GM23338 (cell line): ENCODE measurements around the gene TELO2. TPM values are rescaled to one million over a fixed set of nuclear protein-coding genes. Genes with fewer than 3 reads are reported as not detected.

ENCODE experiments used
- ATAC-seq: fragments of 200-7000 bp; cut with Tn5 transposase; 3 replicates; pipeline ENCODE4 v1.9.1; 2020
- DNase-seq: peaks from one replicate; pipeline ENCODE4 v3.0.0-alpha.2; 2015; ENCODE audit warnings: low spot score
- H2AFZ ChIP-seq: fragments of 200-600 bp; sonication (generic); 2 replicates; pipeline ENCODE4 v1.8.0; 2016; ENCODE audit warnings: antibody characterized with exemption, mild to moderate bottlenecking, moderate library complexity
- H3F3A ChIP-seq: fragments of 200-600 bp; sonication (generic); replicated peaks from 2 replicates; pipeline ENCODE4 v1.8.0; 2017; ENCODE audit warnings: antibody characterized with exemption, mixed run types, low read depth
- H3K27ac ChIP-seq: fragments of 200-600 bp; sonication (generic); 2 replicates; pipeline ENCODE4 v1.6.1; 2016; ENCODE audit warnings: low read depth
- H3K27me3 ChIP-seq: fragments of 200-600 bp; sonication (generic); 2 replicates; pipeline ENCODE4 v1.8.0; 2016; ENCODE audit warnings: mild to moderate bottlenecking, mixed run types, moderate library complexity; ENCODE audit not compliant: insufficient read depth
- H3K36me3 ChIP-seq: fragments of 200-600 bp; sonication (generic); 2 replicates; pipeline ENCODE4 v1.8.0; 2016; ENCODE audit warnings: mild to moderate bottlenecking; ENCODE audit not compliant: insufficient read depth
- H3K4me1 ChIP-seq: fragments of 200-600 bp; sonication (generic); 2 replicates; pipeline ENCODE4 v1.8.0; 2016; ENCODE audit warnings: mild to moderate bottlenecking, moderate library complexity; ENCODE audit not compliant: insufficient read depth
- H3K4me2 ChIP-seq: fragments of 200-600 bp; sonication (generic); 2 replicates; pipeline ENCODE4 v1.7.1; 2017; ENCODE audit warnings: mixed run types
- H3K4me3 ChIP-seq: fragments of 200-600 bp; sonication (generic); 2 replicates; pipeline ENCODE4 v1.6.1; 2016; ENCODE audit warnings: mixed run types
- H3K79me2 ChIP-seq: fragments of 200-600 bp; sonication (generic); replicated peaks from 2 replicates; pipeline ENCODE4 v1.8.0; 2017; ENCODE audit warnings: mild to moderate bottlenecking; ENCODE audit not compliant: insufficient read depth
- H3K9me2 ChIP-seq: fragments of 200-600 bp; sonication (generic); 2 replicates; pipeline ENCODE4 v1.8.0; 2017; ENCODE audit not compliant: insufficient read depth
- H4K20me1 ChIP-seq: fragments of 200-600 bp; sonication (generic); replicated peaks from 2 replicates; pipeline ENCODE4 v1.8.0; 2017; ENCODE audit warnings: mild to moderate bottlenecking; ENCODE audit not compliant: insufficient read depth
- H3K27ac Mint-ChIP-seq: 2 replicates; pipeline ENCODE4 v1.8.0; 2020; ENCODE audit warnings: inconsistent platforms, mild to moderate bottlenecking, moderate library complexity, mixed read lengths
- H3K27me3 Mint-ChIP-seq: 3 replicates; pipeline ENCODE4 v1.8.0; 2022; ENCODE audit warnings: low read depth, mild to moderate bottlenecking, moderate library complexity, mixed read lengths, inconsistent platforms; ENCODE audit not compliant: insufficient read depth, poor library complexity
- H3K36me3 Mint-ChIP-seq: 3 replicates; pipeline ENCODE4 v1.8.0; 2021; ENCODE audit warnings: low read depth, mild to moderate bottlenecking, inconsistent platforms, moderate library complexity, mixed read lengths
- H3K4me1 Mint-ChIP-seq: 3 replicates; pipeline ENCODE4 v1.8.0; 2020; ENCODE audit warnings: mild to moderate bottlenecking, inconsistent platforms, mixed read lengths
- H3K4me3 Mint-ChIP-seq: 3 replicates; pipeline ENCODE4 v1.8.0; 2021; ENCODE audit warnings: moderate library complexity, mild to moderate bottlenecking, inconsistent platforms, mixed read lengths
- H3K9me3 Mint-ChIP-seq: 3 replicates; pipeline ENCODE4 v1.8.0; 2020; ENCODE audit warnings: moderate library complexity, mild to moderate bottlenecking, inconsistent platforms, mixed read lengths
- CREB1 ChIP-seq: fragments of 250-450 bp; sonication (Bioruptor Pico); IDR thresholded peaks from 2 replicates; pipeline ENCODE4 v1.5.0; 2020; ENCODE audit warnings: low read depth, mild to moderate bottlenecking, moderate library complexity
- CTCF ChIP-seq, 2 experiments: fragments of 200-600 bp in 1 of 2; sonication (generic) in 1 of 2; conservative IDR thresholded peaks; 2 replicates each; pipeline versions ENCODE4 v1.5.1 to v1.6.1; 2016 to 2017; ENCODE audit warnings: antibody characterized with exemption in 2 of 2, low read depth in 2 of 2, mild to moderate bottlenecking in 2 of 2, moderate library complexity in 1 of 2
- ETS1 ChIP-seq: IDR thresholded peaks from 2 replicates; pipeline ENCODE4 v1.6.1; 2016; ENCODE audit warnings: antibody characterized with exemption
- EZH2 ChIP-seq: fragments of 200-600 bp; sonication (generic); IDR thresholded peaks from one replicate; pipeline ENCODE4 v1.8.0; 2017; ENCODE audit warnings: antibody characterized with exemption, mild to moderate bottlenecking, low read depth; ENCODE audit not compliant: unreplicated experiment
- EZH2phosphoT487 ChIP-seq: fragments of 200-600 bp; sonication (generic); IDR thresholded peaks from one replicate; pipeline ENCODE4 v1.8.1; 2018; ENCODE audit warnings: antibody characterized with exemption; ENCODE audit not compliant: unreplicated experiment
- JUNB ChIP-seq: IDR thresholded peaks from one replicate; pipeline ENCODE4 v1.6.1; 2016; ENCODE audit warnings: antibody characterized with exemption; ENCODE audit not compliant: unreplicated experiment
- NANOG ChIP-seq: IDR thresholded peaks from 2 replicates; pipeline ENCODE4 v1.6.1; 2016; ENCODE audit warnings: antibody characterized with exemption, borderline replicate concordance
- POLR2AphosphoS5 ChIP-seq: IDR thresholded peaks from 2 replicates; pipeline ENCODE4 v1.6.1; 2016; ENCODE audit warnings: antibody characterized with exemption, low read depth
- STAT1 ChIP-seq: IDR thresholded peaks from one replicate; pipeline ENCODE4 v1.6.1; 2016; ENCODE audit warnings: antibody characterized with exemption; ENCODE audit not compliant: unreplicated experiment
- ZNF114 ChIP-seq: fragments of 250-450 bp; sonication (Bioruptor Pico); IDR thresholded peaks from 2 replicates; pipeline ENCODE4 v1.5.0; 2020; ENCODE audit warnings: mild to moderate bottlenecking, moderate library complexity
- ZNF331 ChIP-seq: fragments of 250-450 bp; sonication (Bioruptor Pico); IDR thresholded peaks from 2 replicates; pipeline ENCODE4 v1.5.0; 2020; ENCODE audit warnings: low read depth, mild to moderate bottlenecking, moderate library complexity
- polyA plus RNA-seq: library from polyadenylated mRNA; unstranded; fragments of >200 nt; fragmentation: Nextera tagmentation; extraction: Ambion mirVana; gene quantifications from 2 replicates; pipeline ENCODE4 v1.2.1, GENCODE V29; 2016
- total RNA-seq: library from RNA; depleted of rRNA; stranded (reverse); fragments of >200 nt; shearing (Covaris generic); gene quantifications from 2 replicates; pipeline ENCODE4 v1.2.3, GENCODE V29; 2014

Gene TELO2
- total and polyA plus RNA-seq, 2 experiments from 2014 or later, result 45.4 to 76.0 TPM

- peaks cover 64% of the 10 kb centered on the region for H3K79me2 ChIP-seq
- H3K27me3 ChIP-seq, result no peaks in the 10 kb centered on the region
- no peaks in the 10 kb centered on the region for H3F3A ChIP-seq
- no peak overlapping the region for H3K4me3 ChIP-seq
- H4K20me1 ChIP-seq, result peaks cover 26% of the 10 kb centered on the region
- peaks cover 3% of the 10 kb centered on the region for H3K36me3 Mint-ChIP-seq
- no peak overlapping the region for H3K4me2 ChIP-seq
- peaks cover 12% of the 10 kb centered on the region for H3K27me3 Mint-ChIP-seq
- peaks cover 19% of the 10 kb centered on the region; the same call in 2 of the 3 replicates for H3K9me3 Mint-ChIP-seq
- no peak for TF ChIP-seq ETS1
- TF ChIP-seq EZH2, result no peak
- no peak for TF ChIP-seq CTCF (conservative IDR thresholded peaks at IDR 0.05; ENCODE audit: low read depth in 2 of 2)
- TF ChIP-seq POLR2AphosphoS5, result no peak
- TF ChIP-seq JUNB, result no peak
- no peak for DNase-seq
- peak overlapping the region; percentile 4; the same call in 1 of the 2 replicates for H3K27ac Mint-ChIP-seq
- peak overlapping the region; percentile 47 for H3K4me3 Mint-ChIP-seq
- H3K36me3 ChIP-seq, result no peaks in the 10 kb centered on the region
- no peak overlapping the region for H3K27ac ChIP-seq
- no peak overlapping the region for H2AFZ ChIP-seq
- peaks cover 3% of the 10 kb centered on the region; the same call in 1 of the 2 replicates for H3K4me1 ChIP-seq
- H3K9me2 ChIP-seq, result no peaks in the 10 kb centered on the region
- H3K4me1 Mint-ChIP-seq, result peaks cover 11% of the 10 kb centered on the region
- ATAC-seq, result no peak
These were observed 20.2 kb upstream of the TELO2 start for GRCh38 chr16:1472974-1473373.

- no peaks in the 10 kb centered on the region for H3K9me2 ChIP-seq
- Mint-ChIP-seq H3K4me1 (peaks cover 11% of the 10 kb centered on the region), H3K36me3 (peaks cover 3% of the 10 kb centered on the region), H3K27ac (peak overlapping the region; percentile 79; the same call in 1 of the 2 replicates), H3K4me3 (peak overlapping the region; percentile 86), H3K27me3 (peaks cover 12% of the 10 kb centered on the region), H3K9me3 (peaks cover 30% of the 10 kb centered on the region; the same call in 2 of the 3 replicates)
- ATAC-seq, result peak; percentile 37
- DNase-seq, result peak; percentile 45
- no peak overlapping the region for H2AFZ ChIP-seq
- no peaks in the 10 kb centered on the region for H3F3A ChIP-seq
- peak overlapping the region; percentile 77 for H3K4me3 ChIP-seq
- no peak overlapping the region for H3K27ac ChIP-seq
- H4K20me1 ChIP-seq, result peaks cover 21% of the 10 kb centered on the region
- peaks cover 3% of the 10 kb centered on the region; the same call in 1 of the 2 replicates for H3K4me1 ChIP-seq
- H3K79me2 ChIP-seq, result peaks cover 51% of the 10 kb centered on the region
- no peaks in the 10 kb centered on the region for H3K36me3 ChIP-seq
- H3K27me3 ChIP-seq, result no peaks in the 10 kb centered on the region
- peak overlapping the region; percentile 89 for H3K4me2 ChIP-seq
- TF ChIP-seq NANOG (no peak), ETS1 (no peak), ZNF114 (no peak), EZH2phosphoT487 (no peak), STAT1 (no peak), CREB1 (CRISPR knock-in tag) (no peak), EZH2 (no peak), POLR2AphosphoS5 (no peak), ZNF331 (CRISPR knock-in tag) (no peak)
These were observed 18.9 kb upstream of the TELO2 start for GRCh38 chr16:1474082-1474795.
